Gastrocnemius medialis (tissue), 4 donors: ENCODE results near the gene SLC47A2. TPM values are rescaled to one million over a fixed set of nuclear protein-coding genes. Genes with fewer than 3 reads are reported as not detected.

Source experiments
- ATAC-seq, 2 donors: fragments of 150-250 bp; one replicate each; pipeline ENCODE4 v1.9.1; 2016
- DNase-seq, 2 donors: peaks; one replicate each; pipeline ENCODE4 v3.0.0-alpha.2; 2019
- H3K27ac ChIP-seq, 4 donors: fragments of 200-600 bp; sonication (generic); 1 replicate in 1 of 4; 2 replicates in 3 of 4; pipeline ENCODE4 v1.5.1; 2016 to 2018; ENCODE audit warnings: mild to moderate bottlenecking in 2 of 4, moderate library complexity in 1 of 4
- H3K27me3 ChIP-seq, 3 donors: fragments of 200-600 bp; sonication (generic) in 2 of 3; 1 replicate in 1 of 3; 2 replicates in 2 of 3; pipeline versions ENCODE4 v1.5.1 to v1.6.0; 2016 to 2019; ENCODE audit warnings: mild to moderate bottlenecking in 1 of 3, moderate library complexity in 1 of 3
- H3K36me3 ChIP-seq, 2 donors: fragments of 200-600 bp; sonication (generic) in 1 of 2; one replicate each; pipeline ENCODE4 v1.5.1; 2017 to 2018
- H3K4me1 ChIP-seq, 2 donors: fragments of 200-600 bp; sonication (generic) in 1 of 2; one replicate each; pipeline ENCODE4 v1.5.1; 2016 to 2017; ENCODE audit warnings: mild to moderate bottlenecking in 2 of 2
- H3K4me3 ChIP-seq, 4 donors: fragments of 200-600 bp; sonication (generic) in 3 of 4; 1 replicate in 1 of 4; 2 replicates in 3 of 4; pipeline ENCODE4 v1.5.1; 2016 to 2019; ENCODE audit warnings: mild to moderate bottlenecking in 2 of 4
- H3K9me3 ChIP-seq, 3 donors: fragments of 200-600 bp; sonication (generic) in 2 of 3; 1 replicate in 1 of 3; 2 replicates in 2 of 3; pipeline ENCODE4 v1.5.1; 2016 to 2019
- CTCF ChIP-seq, 5 experiments: fragments of 450-650 bp in 3 of 5; fragments of 200-600 bp in 2 of 5; sonication (generic) in 2 of 5; IDR thresholded peaks in 4 of 5; conservative IDR thresholded peaks in 1 of 5; 1 replicate in 4 of 5; 2 replicates in 1 of 5; pipeline ENCODE4 v1.5.1; 2016 to 2019; ENCODE audit warnings: antibody characterized with exemption in 5 of 5, mild to moderate bottlenecking in 3 of 5, moderate library complexity in 3 of 5
- POLR2A ChIP-seq, 2 donors: fragments of 450-650 bp; IDR thresholded peaks; one replicate each; pipeline ENCODE4 v1.6.1; 2017; ENCODE audit warnings: antibody characterized with exemption in 2 of 2, mild to moderate bottlenecking in 2 of 2, moderate library complexity in 2 of 2
- in situ Hi-C, 4 donors: fragments of 200-750 bp; cut with MboI; loops; one replicate each; pipeline versions ENCODE4 v1.15.0 to v1.8.0; 2017; ENCODE audit warnings: low sequenced_read_pairs in 4 of 4
- intact Hi-C: fragments of 100-400 bp; cut with DNase I; formaldehyde crosslinking; loops from one replicate; pipeline ENCODE4 v1.15.1; 2023; ENCODE audit warnings: low total_unique reads
- total RNA-seq, 4 donors: library from RNA; depleted of rRNA; stranded (reverse); fragments of >200 nt; gene quantifications; one replicate each; pipeline versions ENCODE4 v1.1.0 to v1.2.3, GENCODE V29; 2016

Gene SLC47A2
- total RNA-seq, 4 donors from 2014 or later: 0.15 to 1.0 TPM; not detected in 2

- Histone ChIP-seq H3K36me3 (peaks cover 0 to 15% of the 10 kb centered on the region in 2 donors), H3K4me3 (no peak overlapping the region), H3K9me3 (no peaks in the 10 kb centered on the region), H3K27me3 (no peaks in the 10 kb centered on the region), H3K27ac (no peak overlapping the region), H3K4me1 (no peaks in the 10 kb centered on the region)
- ATAC-seq (no peak), DNase-seq (no peak)
- no peak for TF ChIP-seq CTCF (IDR thresholded peaks at IDR 0.05 in 4 of 5, conservative IDR thresholded peaks at IDR 0.05 in 1 of 5)
- no peak for TF ChIP-seq POLR2A (IDR thresholded peaks at IDR 0.05)
- intact Hi-C loops (no loop called here), in situ Hi-C loops (loop anchor here in 1 of 4 donors (10.0 kb wide), 1 partner anchor 57 kb away; no protein-coding TSS in a partner anchor)
Measured at GRCh38 chr17:19677736-19678379, 38.5 kb downstream of the SLC47A2 start.

DNA sequence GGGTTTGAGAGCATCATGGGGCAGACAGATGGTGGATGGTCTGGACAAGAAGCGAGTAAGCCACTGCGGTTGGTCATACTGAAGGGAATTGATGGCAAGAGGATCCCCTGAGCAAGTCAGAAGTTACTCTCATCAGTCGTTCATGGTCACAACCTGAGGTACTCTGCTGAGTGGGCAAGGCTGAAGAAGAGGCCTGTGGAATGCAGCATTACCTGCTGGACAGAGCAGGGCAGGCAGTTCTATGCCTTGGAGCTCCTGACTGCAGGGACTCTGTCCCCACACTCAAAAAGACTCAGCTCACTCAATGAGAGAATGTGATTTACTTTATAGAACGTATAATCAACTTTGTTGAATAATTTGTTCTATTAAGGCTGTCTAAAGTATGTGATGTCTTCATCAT lies 39.5 kb downstream of the SLC47A2 start:
- Histone ChIP-seq H3K36me3 (peaks cover 0 to 15% of the 10 kb centered on the region in 2 donors), H3K27me3 (no peaks in the 10 kb centered on the region), H3K4me1 (peaks cover 0 to 6% of the 10 kb centered on the region in 2 donors), H3K9me3 (no peaks in the 10 kb centered on the region), H3K4me3 (no peak overlapping the region), H3K27ac (no peak overlapping the region)
- ATAC-seq: no peak
- no peak for DNase-seq
- TF ChIP-seq POLR2A (IDR thresholded peaks at IDR 0.05) (no peak), CTCF (IDR thresholded peaks at IDR 0.05 in 4 of 5, conservative IDR thresholded peaks at IDR 0.05 in 1 of 5) (no peak)
- intact Hi-C loops: no loop called here
- in situ Hi-C loops: loop anchor here in 1 of 4 donors (10.0 kb wide), 1 partner anchor 58 kb away; no protein-coding TSS in a partner anchor

- H3K27me3 ChIP-seq: no peaks in the 10 kb centered on the region
- TF ChIP-seq CTCF (IDR thresholded peaks at IDR 0.05 in 4 of 5, conservative IDR thresholded peaks at IDR 0.05 in 1 of 5): no peak
- TF ChIP-seq POLR2A (IDR thresholded peaks at IDR 0.05): no peak
- H3K36me3 ChIP-seq: peaks cover 0 to 23% of the 10 kb centered on the region in 2 donors
- in situ Hi-C loops (loop anchor here in 1 of 4 donors (10.0 kb wide), 1 partner anchor 61 kb away; no protein-coding TSS in a partner anchor), intact Hi-C loops (loop anchor here (5.0 kb wide), 1 partner anchor 79 kb away; no protein-coding TSS in a partner anchor)
- no peak overlapping the region for H3K4me3 ChIP-seq
- DNase-seq (no peak), ATAC-seq (no peak)
- H3K9me3 ChIP-seq: no peaks in the 10 kb centered on the region
- peak overlapping the region; percentile 74 to 87 (median 76) for H3K27ac ChIP-seq
- H3K4me1 ChIP-seq: peaks cover 0 to 15% of the 10 kb centered on the region in 2 donors
Measured at GRCh38 chr17:19673623-19674022, 42.8 kb downstream of the SLC47A2 start.

DNA sequence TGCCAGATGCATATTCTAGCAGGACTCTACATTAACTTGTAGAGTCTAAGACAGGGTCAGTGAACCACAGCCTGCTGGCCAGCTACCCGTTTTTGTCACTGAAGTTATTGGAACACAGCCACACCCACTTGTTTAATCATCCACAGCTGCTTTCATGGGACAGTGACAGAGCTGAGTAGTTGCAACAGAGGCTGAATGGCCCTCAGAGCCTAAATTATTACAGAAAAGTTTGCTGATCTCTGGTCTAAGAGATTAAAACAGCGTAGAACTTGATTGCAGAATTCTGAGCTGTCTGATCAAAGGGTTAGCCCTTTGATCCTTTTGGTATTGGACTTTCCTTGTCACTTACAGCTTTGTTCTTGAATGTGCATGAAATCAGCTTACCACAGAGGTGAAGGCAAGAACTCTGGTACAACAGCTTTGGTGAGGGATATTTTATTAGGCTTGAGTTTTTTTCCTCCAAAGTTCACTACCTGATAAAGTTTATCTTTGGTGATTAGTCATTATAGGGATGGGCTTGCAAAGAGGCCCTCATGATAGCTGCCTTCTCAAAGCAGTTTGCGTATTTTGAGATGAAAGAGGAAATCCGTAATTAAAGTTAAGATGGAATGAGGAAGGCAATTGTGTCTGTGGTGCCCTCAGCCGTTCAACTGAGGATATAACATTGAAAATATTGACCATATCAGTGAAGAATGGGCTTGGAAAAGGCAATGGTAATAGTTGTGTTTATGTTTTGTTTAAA lies 44.2 kb downstream of the SLC47A2 start:
- DNase-seq: peak; percentile 59 to 77
- Histone ChIP-seq H3K9me3 (no peaks in the 10 kb centered on the region), H3K27me3 (no peaks in the 10 kb centered on the region), H3K36me3 (peaks cover 0 to 22% of the 10 kb centered on the region in 2 donors), H3K4me1 (peaks cover 0 to 15% of the 10 kb centered on the region in 2 donors), H3K27ac (peak overlapping the region; percentile 74 to 87 (median 76)), H3K4me3 (no peak overlapping the region)
- intact Hi-C loops (loop anchor here (5.0 kb wide), 1 partner anchor 80 kb away; no protein-coding TSS in a partner anchor), in situ Hi-C loops (loop anchor here in 1 of 4 donors (10.0 kb wide), 1 partner anchor 63 kb away; no protein-coding TSS in a partner anchor)
- ATAC-seq: peak; percentile 99 to 100
- TF ChIP-seq POLR2A (IDR thresholded peaks at IDR 0.05) (no peak), CTCF (IDR thresholded peaks at IDR 0.05 in 4 of 5, conservative IDR thresholded peaks at IDR 0.05 in 1 of 5) (no peak)
